Measurements from ENCODE around the gene PANX3.

PANX3 gene

DNA sequence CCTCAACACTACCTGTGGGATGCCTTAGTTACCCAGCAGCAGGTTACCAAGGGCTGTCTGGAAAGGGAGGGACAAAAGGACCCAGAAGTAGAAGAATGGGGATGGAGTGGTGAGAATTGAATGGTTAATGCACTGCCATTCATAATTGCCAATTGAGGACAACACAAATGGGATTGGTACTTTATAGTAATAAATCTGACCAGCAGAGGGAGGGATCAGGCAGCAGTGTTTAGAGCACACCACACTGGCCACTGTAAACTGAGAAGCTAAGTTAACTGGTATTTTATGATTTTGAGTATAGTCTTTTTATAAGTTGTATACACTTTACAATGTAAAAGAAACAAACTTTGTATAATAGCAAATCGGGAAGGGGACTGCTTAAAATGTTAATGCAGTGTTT is 22.1 kb downstream of the PANX3 start:
- Histone ChIP-seq H3K9ac (ENCODE audit: low read depth in 1 of 2, low read length in 2 of 2) (no peak overlapping the region), H3K9me3 (ENCODE audit: control insufficient read depth in 1 of 2, low read length in 2 of 2) (no peaks in the 10 kb centered on the region), H3K36me3 (ENCODE audit: control insufficient read depth in 1 of 2, insufficient read depth in 2 of 2, low read length in 2 of 2) (peaks cover 43 to 80% of the 10 kb centered on the region in 2 donors), H3K4me3 (ENCODE audit: low read depth in 1 of 2, low read length in 2 of 2) (no peak overlapping the region), H3K4me1 (ENCODE audit: control insufficient read depth in 1 of 2, insufficient read depth in 2 of 2, low read length in 2 of 2) (no peaks in the 10 kb centered on the region), H3K27ac (ENCODE audit: low read depth, low read length) (no peak overlapping the region), H3K27me3 (ENCODE audit: control insufficient read depth in 1 of 2, insufficient read depth in 2 of 2, low read length in 2 of 2) (no peaks in the 10 kb centered on the region)

DNA sequence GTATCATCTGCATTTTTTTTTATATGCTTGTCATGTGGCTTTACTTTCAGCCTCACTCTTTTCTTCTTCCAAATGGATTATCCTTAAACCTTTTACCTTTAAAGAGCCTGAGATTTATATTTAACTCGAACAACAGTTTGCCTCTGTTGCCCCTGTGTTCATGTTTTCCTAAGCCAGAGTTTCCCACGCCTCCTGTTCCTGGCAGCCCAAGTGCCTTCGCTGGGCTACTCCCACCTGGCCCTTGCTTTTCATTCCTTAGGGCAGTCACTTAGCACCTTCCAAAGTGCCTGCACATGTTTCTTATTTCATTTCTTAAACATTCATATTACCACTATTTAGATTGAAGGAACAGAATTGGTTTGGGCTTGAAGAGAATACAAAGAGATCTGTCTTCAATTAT is 24.7 kb downstream of the PANX3 start:
- no peak overlapping the region for H3K9ac ChIP-seq (ENCODE audit: low read depth in 1 of 2, low read length in 2 of 2)
- H3K27ac ChIP-seq (ENCODE audit: low read depth, low read length), result no peak overlapping the region
- no peaks in the 10 kb centered on the region for H3K9me3 ChIP-seq (ENCODE audit: control insufficient read depth in 1 of 2, low read length in 2 of 2)
- no peaks in the 10 kb centered on the region for H3K4me1 ChIP-seq (ENCODE audit: control insufficient read depth in 1 of 2, insufficient read depth in 2 of 2, low read length in 2 of 2)
- H3K36me3 ChIP-seq (ENCODE audit: control insufficient read depth in 1 of 2, insufficient read depth in 2 of 2, low read length in 2 of 2), result peaks cover 43 to 89% of the 10 kb centered on the region in 2 donors
- no peaks in the 10 kb centered on the region for H3K27me3 ChIP-seq (ENCODE audit: control insufficient read depth in 1 of 2, insufficient read depth in 2 of 2, low read length in 2 of 2)
- no peak overlapping the region for H3K4me3 ChIP-seq (ENCODE audit: low read depth in 1 of 2, low read length in 2 of 2)

DNA sequence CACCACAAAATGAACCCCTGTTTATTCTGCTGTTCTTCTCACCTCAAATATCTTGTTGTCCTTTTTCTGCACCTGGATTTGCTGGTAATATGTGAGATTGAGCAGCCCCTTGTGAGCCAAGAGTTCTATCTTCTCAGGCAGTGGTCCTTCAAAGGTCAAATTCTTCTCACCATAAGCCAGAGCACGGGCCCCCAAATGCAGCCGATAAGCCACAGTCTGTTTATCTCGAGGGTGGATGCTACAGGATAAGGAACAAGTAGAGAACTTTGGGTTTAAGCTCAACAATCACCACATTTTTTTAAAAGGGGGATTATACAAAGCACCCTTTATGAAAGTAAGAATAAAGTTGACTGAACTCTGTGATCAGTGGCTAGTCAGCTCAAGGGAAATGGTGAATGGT is 27.3 kb downstream of the PANX3 start:
- no peaks in the 10 kb centered on the region for H3K27me3 ChIP-seq (ENCODE audit: control insufficient read depth in 1 of 2, insufficient read depth in 2 of 2, low read length in 2 of 2)
- H3K4me1 ChIP-seq (ENCODE audit: control insufficient read depth in 1 of 2, insufficient read depth in 2 of 2, low read length in 2 of 2), result no peaks in the 10 kb centered on the region
- H3K27ac ChIP-seq (ENCODE audit: low read depth, low read length), result no peak overlapping the region
- H3K9me3 ChIP-seq (ENCODE audit: control insufficient read depth in 1 of 2, low read length in 2 of 2), result no peaks in the 10 kb centered on the region
- H3K9ac ChIP-seq (ENCODE audit: low read depth in 1 of 2, low read length in 2 of 2), result no peak overlapping the region
- H3K36me3 ChIP-seq (ENCODE audit: control insufficient read depth in 1 of 2, insufficient read depth in 2 of 2, low read length in 2 of 2), result peaks cover 22 to 66% of the 10 kb centered on the region in 2 donors
- H3K4me3 ChIP-seq (ENCODE audit: low read depth in 1 of 2, low read length in 2 of 2), result no peak overlapping the region

- H3K4me3 ChIP-seq (ENCODE audit: low read depth in 1 of 2, low read length in 2 of 2), result no peak overlapping the region
- peaks cover 22 to 59% of the 10 kb centered on the region in 2 donors for H3K36me3 ChIP-seq (ENCODE audit: control insufficient read depth in 1 of 2, insufficient read depth in 2 of 2, low read length in 2 of 2)
- no peak overlapping the region for H3K27ac ChIP-seq (ENCODE audit: low read depth, low read length)
- H3K4me1 ChIP-seq (ENCODE audit: control insufficient read depth in 1 of 2, insufficient read depth in 2 of 2, low read length in 2 of 2), result no peaks in the 10 kb centered on the region
- H3K27me3 ChIP-seq (ENCODE audit: control insufficient read depth in 1 of 2, insufficient read depth in 2 of 2, low read length in 2 of 2), result no peaks in the 10 kb centered on the region
- H3K9me3 ChIP-seq (ENCODE audit: control insufficient read depth in 1 of 2, low read length in 2 of 2), result no peaks in the 10 kb centered on the region
- no peak overlapping the region for H3K9ac ChIP-seq (ENCODE audit: low read depth in 1 of 2, low read length in 2 of 2)
Observed at GRCh38 chr11:124639186-124639585, 28.0 kb downstream of the PANX3 start.

GRCh38 chr11:124640666-124641065 is 29.4 kb downstream of the PANX3 start:
- H3K27ac ChIP-seq (ENCODE audit: low read depth, low read length), result no peak overlapping the region
- H3K4me3 ChIP-seq (ENCODE audit: low read depth in 1 of 2, low read length in 2 of 2), result no peak overlapping the region
- peaks cover 18 to 49% of the 10 kb centered on the region in 2 donors for H3K36me3 ChIP-seq (ENCODE audit: control insufficient read depth in 1 of 2, insufficient read depth in 2 of 2, low read length in 2 of 2)
- H3K9ac ChIP-seq (ENCODE audit: low read depth in 1 of 2, low read length in 2 of 2), result no peak overlapping the region
- H3K4me1 ChIP-seq (ENCODE audit: control insufficient read depth in 1 of 2, insufficient read depth in 2 of 2, low read length in 2 of 2), result peaks cover 0 to 5% of the 10 kb centered on the region in 2 donors
- H3K9me3 ChIP-seq (ENCODE audit: control insufficient read depth in 1 of 2, low read length in 2 of 2), result no peaks in the 10 kb centered on the region
- H3K27me3 ChIP-seq (ENCODE audit: control insufficient read depth in 1 of 2, insufficient read depth in 2 of 2, low read length in 2 of 2), result no peaks in the 10 kb centered on the region

- H3K36me3 ChIP-seq (ENCODE audit: control insufficient read depth in 1 of 2, insufficient read depth in 2 of 2, low read length in 2 of 2), result peaks cover 13 to 29% of the 10 kb centered on the region in 2 donors
- H3K27ac ChIP-seq (ENCODE audit: low read depth, low read length), result no peak overlapping the region
- H3K9ac ChIP-seq (ENCODE audit: low read depth in 1 of 2, low read length in 2 of 2), result no peak overlapping the region
- H3K9me3 ChIP-seq (ENCODE audit: control insufficient read depth in 1 of 2, low read length in 2 of 2), result no peaks in the 10 kb centered on the region
- no peak overlapping the region for H3K4me3 ChIP-seq (ENCODE audit: low read depth in 1 of 2, low read length in 2 of 2)
- no peaks in the 10 kb centered on the region for H3K27me3 ChIP-seq (ENCODE audit: control insufficient read depth in 1 of 2, insufficient read depth in 2 of 2, low read length in 2 of 2)
- peaks cover 0 to 5% of the 10 kb centered on the region in 2 donors for H3K4me1 ChIP-seq (ENCODE audit: control insufficient read depth in 1 of 2, insufficient read depth in 2 of 2, low read length in 2 of 2)
Observed at GRCh38 chr11:124642628-124643027, 31.4 kb downstream of the PANX3 start.

GRCh38 chr11:124643042-124643604 is 31.9 kb downstream of the PANX3 start:
- peaks cover 0 to 5% of the 10 kb centered on the region in 2 donors for H3K4me1 ChIP-seq (ENCODE audit: control insufficient read depth in 1 of 2, insufficient read depth in 2 of 2, low read length in 2 of 2)
- H3K36me3 ChIP-seq (ENCODE audit: control insufficient read depth in 1 of 2, insufficient read depth in 2 of 2, low read length in 2 of 2), result peaks cover 13 to 24% of the 10 kb centered on the region in 2 donors
- H3K9ac ChIP-seq (ENCODE audit: low read depth in 1 of 2, low read length in 2 of 2), result no peak overlapping the region
- no peaks in the 10 kb centered on the region for H3K9me3 ChIP-seq (ENCODE audit: control insufficient read depth in 1 of 2, low read length in 2 of 2)
- no peak overlapping the region for H3K4me3 ChIP-seq (ENCODE audit: low read depth in 1 of 2, low read length in 2 of 2)
- H3K27ac ChIP-seq (ENCODE audit: low read depth, low read length), result no peak overlapping the region
- no peaks in the 10 kb centered on the region for H3K27me3 ChIP-seq (ENCODE audit: control insufficient read depth in 1 of 2, insufficient read depth in 2 of 2, low read length in 2 of 2)

DNA sequence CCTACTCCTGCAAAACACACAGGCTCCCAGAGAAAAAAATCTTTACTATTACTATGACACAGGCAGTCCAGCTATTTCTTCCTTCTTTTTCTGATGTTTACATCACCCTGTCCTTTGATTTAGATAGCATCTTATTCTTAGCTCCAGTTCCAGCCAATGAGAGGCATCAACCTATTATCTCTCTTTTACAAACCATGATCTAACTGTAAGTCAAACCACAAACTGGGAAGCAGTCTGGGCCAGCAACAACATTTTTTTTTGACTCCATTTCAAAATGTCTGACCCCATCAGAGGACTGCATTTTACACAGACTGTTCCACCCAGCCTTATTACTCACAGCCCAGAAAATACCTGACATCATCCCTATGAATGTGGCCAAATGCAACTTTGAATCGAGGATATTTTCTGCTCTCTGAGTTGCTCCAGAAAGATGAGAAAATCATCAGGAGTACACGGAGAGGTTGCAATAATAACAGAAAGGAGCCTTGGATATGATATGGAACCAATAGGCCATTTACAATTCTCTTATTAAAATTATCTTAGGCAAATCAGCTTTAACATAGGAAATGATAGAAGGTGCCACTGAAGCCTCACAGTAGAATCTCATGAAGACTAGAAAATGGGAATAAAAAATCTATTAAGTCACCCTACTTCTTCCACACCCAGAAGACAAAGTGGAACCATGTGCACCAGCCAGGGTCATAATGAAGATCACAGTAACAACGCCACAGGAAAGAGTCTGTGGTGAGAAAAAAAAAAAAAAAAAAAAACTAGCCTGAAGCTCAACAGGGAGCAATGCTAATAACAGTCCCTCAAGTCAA is 32.6 kb downstream of the PANX3 start:
- H3K36me3 ChIP-seq (ENCODE audit: control insufficient read depth in 1 of 2, insufficient read depth in 2 of 2, low read length in 2 of 2), result peaks cover 13 to 23% of the 10 kb centered on the region in 2 donors
- H3K27me3 ChIP-seq (ENCODE audit: control insufficient read depth in 1 of 2, insufficient read depth in 2 of 2, low read length in 2 of 2), result no peaks in the 10 kb centered on the region
- no peak overlapping the region for H3K27ac ChIP-seq (ENCODE audit: low read depth, low read length)
- H3K9ac ChIP-seq (ENCODE audit: low read depth in 1 of 2, low read length in 2 of 2), result no peak overlapping the region
- no peak overlapping the region for H3K4me3 ChIP-seq (ENCODE audit: low read depth in 1 of 2, low read length in 2 of 2)
- H3K9me3 ChIP-seq (ENCODE audit: control insufficient read depth in 1 of 2, low read length in 2 of 2), result no peaks in the 10 kb centered on the region
- H3K4me1 ChIP-seq (ENCODE audit: control insufficient read depth in 1 of 2, insufficient read depth in 2 of 2, low read length in 2 of 2), result peaks cover 0 to 5% of the 10 kb centered on the region in 2 donors

GRCh38 chr11:124644426-124645280 is 33.4 kb downstream of the PANX3 start:
- peaks cover 0 to 5% of the 10 kb centered on the region in 2 donors for H3K4me1 ChIP-seq (ENCODE audit: control insufficient read depth in 1 of 2, insufficient read depth in 2 of 2, low read length in 2 of 2)
- H3K4me3 ChIP-seq (ENCODE audit: low read depth in 1 of 2, low read length in 2 of 2), result peak overlapping the region in 1 of 2 donors; percentile 17
- H3K9me3 ChIP-seq (ENCODE audit: control insufficient read depth in 1 of 2, low read length in 2 of 2), result no peaks in the 10 kb centered on the region
- H3K27me3 ChIP-seq (ENCODE audit: control insufficient read depth in 1 of 2, insufficient read depth in 2 of 2, low read length in 2 of 2), result no peaks in the 10 kb centered on the region
- H3K9ac ChIP-seq (ENCODE audit: low read depth in 1 of 2, low read length in 2 of 2), result no peak overlapping the region
- peaks cover 9 to 22% of the 10 kb centered on the region in 2 donors for H3K36me3 ChIP-seq (ENCODE audit: control insufficient read depth in 1 of 2, insufficient read depth in 2 of 2, low read length in 2 of 2)
- no peak overlapping the region for H3K27ac ChIP-seq (ENCODE audit: low read depth, low read length)

DNA sequence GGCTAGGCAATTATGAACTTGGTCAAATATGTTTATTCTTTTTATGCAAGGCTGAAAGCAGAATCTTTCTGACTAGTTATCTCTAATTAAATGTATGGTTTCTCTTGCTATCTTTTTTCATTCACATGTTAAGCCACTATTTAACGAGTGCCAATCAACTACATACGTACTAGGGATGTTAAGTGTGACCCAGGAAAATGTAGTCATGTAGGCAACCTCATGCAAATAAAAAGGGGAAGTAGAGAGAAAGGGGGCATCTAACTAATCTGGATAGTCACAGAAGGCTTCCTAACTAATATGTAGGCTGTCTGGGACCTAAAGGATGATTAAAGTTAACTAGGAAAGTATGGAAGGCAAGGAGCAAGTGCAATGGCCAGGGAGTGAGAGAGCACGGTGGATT is 34.9 kb downstream of the PANX3 start:
- Histone ChIP-seq H3K9ac (ENCODE audit: low read depth in 1 of 2, low read length in 2 of 2) (no peak overlapping the region), H3K36me3 (ENCODE audit: control insufficient read depth in 1 of 2, insufficient read depth in 2 of 2, low read length in 2 of 2) (peaks cover 3 to 16% of the 10 kb centered on the region in 2 donors), H3K4me3 (ENCODE audit: low read depth in 1 of 2, low read length in 2 of 2) (no peak overlapping the region), H3K9me3 (ENCODE audit: control insufficient read depth in 1 of 2, low read length in 2 of 2) (no peaks in the 10 kb centered on the region), H3K4me1 (ENCODE audit: control insufficient read depth in 1 of 2, insufficient read depth in 2 of 2, low read length in 2 of 2) (peaks cover 0 to 5% of the 10 kb centered on the region in 2 donors), H3K27ac (ENCODE audit: low read depth, low read length) (no peak overlapping the region), H3K27me3 (ENCODE audit: control insufficient read depth in 1 of 2, insufficient read depth in 2 of 2, low read length in 2 of 2) (no peaks in the 10 kb centered on the region)

All from duodenal mucosa (tissue), 2 donors.